Suprapubic skin (tissue), 4 donors: ENCODE data around the gene L3MBTL4.

Experiments used
- CTCF ChIP-seq, 2 donors: fragments of 200-600 bp in 1 of 2; fragments of 450-650 bp in 1 of 2; sonication (generic) in 1 of 2; IDR thresholded peaks; one replicate each; pipeline ENCODE4 v1.5.1; 2016 to 2019; ENCODE audit warnings: antibody characterized with exemption in 2 of 2, mild to moderate bottlenecking in 1 of 2, moderate library complexity in 1 of 2
- EP300 ChIP-seq: sonication (generic); formaldehyde crosslinking; IDR thresholded peaks from one replicate; pipeline ENCODE4 v1.6.1; 2017; ENCODE audit warnings: antibody characterized with exemption
- POLR2A ChIP-seq, 2 donors: fragments of 450-650 bp; IDR thresholded peaks; one replicate each; pipeline ENCODE4 v1.6.1; 2017; ENCODE audit warnings: antibody characterized with exemption in 2 of 2, mild to moderate bottlenecking in 2 of 2, moderate library complexity in 2 of 2
- POLR2AphosphoS5 ChIP-seq, 3 donors: sonication (generic); formaldehyde crosslinking; IDR thresholded peaks; one replicate each; pipeline ENCODE4 v1.6.1; 2017; ENCODE audit warnings: antibody characterized with exemption in 3 of 3

- TF ChIP-seq CTCF (IDR thresholded peaks at IDR 0.05): no peak
- no peak for TF ChIP-seq POLR2AphosphoS5 (IDR thresholded peaks at IDR 0.05)
- TF ChIP-seq POLR2A (IDR thresholded peaks at IDR 0.05): no peak
- TF ChIP-seq EP300: no peak
Observed at GRCh38 chr18:5979971-5980457, 434.7 kb downstream of the L3MBTL4 start.
